Jurkat, Clone E6-1 (cell line): ENCODE data around the gene SH3BGRL.
"Not testable (repeated sequence)": the region's sequence is repeated elsewhere in the genome, so short reads cannot be mapped to it uniquely, and the experiment has no call there.

Experiments used
- DNase-seq: peaks from one replicate; pipeline ENCODE4 v3.0.0-alpha.2; 2011; ENCODE audit warnings: low read depth, low spot score
- H3K4me3 ChIP-seq: 2 replicates; pipeline ENCODE4 v1.5.1; 2011; ENCODE audit warnings: mild to moderate bottlenecking, low read length, control low read depth, moderate library complexity

SH3BGRL gene

GRCh38 chrX:81255876-81256275 lies 54.0 kb downstream of the SH3BGRL start:
- H3K4me3 ChIP-seq = no peak overlapping the region
- no peak for DNase-seq

- no peak for DNase-seq
- H3K4me3 ChIP-seq = no peak overlapping the region
These were observed 55.9 kb downstream of the SH3BGRL start for GRCh38 chrX:81257817-81258216.

- no peak overlapping the region for H3K4me3 ChIP-seq
- DNase-seq = peak; percentile 0
These were observed 57.3 kb downstream of the SH3BGRL start for GRCh38 chrX:81259020-81259713.

- H3K4me3 ChIP-seq = no peak overlapping the region
- DNase-seq = no peak
These were observed 58.0 kb downstream of the SH3BGRL start for GRCh38 chrX:81259714-81260395.

- no peak for DNase-seq
- no peak overlapping the region for H3K4me3 ChIP-seq
These were observed 59.7 kb downstream of the SH3BGRL start for GRCh38 chrX:81261576-81261975.

GRCh38 chrX:81263059-81263458 lies 61.2 kb downstream of the SH3BGRL start:
- DNase-seq = no peak
- H3K4me3 ChIP-seq = no peak overlapping the region

- DNase-seq = no peak
- no peak overlapping the region for H3K4me3 ChIP-seq
These were observed 76.7 kb downstream of the SH3BGRL start for GRCh38 chrX:81278616-81279015.

GRCh38 chrX:81280148-81280547 lies 78.2 kb downstream of the SH3BGRL start:
- no peak overlapping the region for H3K4me3 ChIP-seq
- DNase-seq = no peak

- no peak overlapping the region for H3K4me3 ChIP-seq
- DNase-seq = no peak
These were observed 84.2 kb downstream of the SH3BGRL start for GRCh38 chrX:81286075-81286474.

- no peak for DNase-seq
- no peak overlapping the region for H3K4me3 ChIP-seq
These were observed 84.7 kb downstream of the SH3BGRL start for GRCh38 chrX:81286608-81287007.

GRCh38 chrX:81291996-81292395 lies 90.1 kb downstream of the SH3BGRL start:
- no peak overlapping the region for H3K4me3 ChIP-seq
- no peak for DNase-seq

GRCh38 chrX:81294101-81294500 lies 92.2 kb downstream of the SH3BGRL start:
- DNase-seq = no peak
- H3K4me3 ChIP-seq = no peak overlapping the region

- DNase-seq = no peak
- no peak overlapping the region for H3K4me3 ChIP-seq
These were observed 100.0 kb downstream of the SH3BGRL start for GRCh38 chrX:81301877-81302276.

GRCh38 chrX:81304563-81304962 lies 102.7 kb downstream of the SH3BGRL start:
- no peak overlapping the region for H3K4me3 ChIP-seq
- DNase-seq = no peak

- no peak overlapping the region for H3K4me3 ChIP-seq
- no peak for DNase-seq
These were observed 103.3 kb downstream of the SH3BGRL start for GRCh38 chrX:81305240-81305639.

GRCh38 chrX:81308086-81308829 lies 106.4 kb downstream of the SH3BGRL start:
- no peak for DNase-seq
- no peak overlapping the region for H3K4me3 ChIP-seq

GRCh38 chrX:81316163-81316562 lies 114.3 kb downstream of the SH3BGRL start:
- DNase-seq = no peak

GRCh38 chrX:81331653-81332052 lies 129.8 kb downstream of the SH3BGRL start:
- DNase-seq, H3K4me3 ChIP-seq: not testable (repeated sequence)

More at GRCh38 chrX:81316163-81316562, 114.3 kb downstream of the SH3BGRL start:
- no peak overlapping the region for H3K4me3 ChIP-seq

- no peak overlapping the region for H3K4me3 ChIP-seq
- no peak for DNase-seq
These were observed 134.7 kb downstream of the SH3BGRL start for GRCh38 chrX:81336455-81337152.

GRCh38 chrX:81337805-81338204 lies 135.9 kb downstream of the SH3BGRL start:
- DNase-seq = no peak

More at GRCh38 chrX:81337805-81338204, 135.9 kb downstream of the SH3BGRL start:
- H3K4me3 ChIP-seq = no peak overlapping the region
